Epidermal melanocyte (primary cell): Measurements from ENCODE around the gene TMEM63B.
"Not testable (repeated sequence)": the region's sequence is repeated elsewhere in the genome, so short reads cannot be mapped to it uniquely, and the experiment has no call there.

ENCODE experiments used
- DNase-seq: peaks from one replicate; pipeline ENCODE4 v3.0.0; 2011; ENCODE audit warnings: low spot score; ENCODE audit not compliant: insufficient read length

The TMEM63B gene

GRCh38 chr6:44171899-44172546 lies 44.7 kb downstream of the TMEM63B start:
- DNase-seq: no peak

- peak; percentile 97 for DNase-seq
Measured at GRCh38 chr6:44172731-44173500, 45.6 kb downstream of the TMEM63B start.

GRCh38 chr6:44176130-44176761 lies 48.9 kb downstream of the TMEM63B start:
- no peak for DNase-seq

- DNase-seq: peak; percentile 3
Measured at GRCh38 chr6:44176762-44177509, 49.6 kb downstream of the TMEM63B start.

- DNase-seq: peak; percentile 3
Measured at GRCh38 chr6:44177691-44178423, 50.5 kb downstream of the TMEM63B start.

GRCh38 chr6:44178424-44179071 lies 51.2 kb downstream of the TMEM63B start:
- DNase-seq: peak; percentile 18

- DNase-seq: no peak
Measured at GRCh38 chr6:44179072-44179536, 51.8 kb downstream of the TMEM63B start.

GRCh38 chr6:44179648-44180047 lies 52.3 kb downstream of the TMEM63B start:
- no peak for DNase-seq

GRCh38 chr6:44180406-44180805 lies 53.1 kb downstream of the TMEM63B start:
- no peak for DNase-seq

- DNase-seq: no peak
Measured at GRCh38 chr6:44180886-44181285, 53.5 kb downstream of the TMEM63B start.

- DNase-seq: not testable (repeated sequence)
Measured at GRCh38 chr6:44181784-44182183, 54.4 kb downstream of the TMEM63B start.

GRCh38 chr6:44182911-44183390 lies 55.6 kb downstream of the TMEM63B start:
- DNase-seq: no peak

- no peak for DNase-seq
Measured at GRCh38 chr6:44183783-44184182, 56.4 kb downstream of the TMEM63B start.

- not testable (repeated sequence) for DNase-seq
Measured at GRCh38 chr6:44185356-44185755, 58.0 kb downstream of the TMEM63B start.

GRCh38 chr6:44185953-44186634 lies 58.7 kb downstream of the TMEM63B start:
- no peak for DNase-seq

GRCh38 chr6:44186635-44187025 lies 59.3 kb downstream of the TMEM63B start:
- no peak for DNase-seq

GRCh38 chr6:44188819-44189218 lies 61.5 kb downstream of the TMEM63B start:
- no peak for DNase-seq

- DNase-seq: no peak
Measured at GRCh38 chr6:44189257-44189656, 61.9 kb downstream of the TMEM63B start.

GRCh38 chr6:44190715-44191114 lies 63.4 kb downstream of the TMEM63B start:
- DNase-seq: no peak
